Mucosa of rectum (tissue), 2 donors: ENCODE data around the gene FAR2.
"Not testable (repeated sequence)": the region's sequence is repeated elsewhere in the genome, so short reads cannot be mapped to it uniquely, and the experiment has no call there.

ENCODE experiments used
- H3K27ac ChIP-seq, 2 donors: one replicate each; pipeline ENCODE4 v1.7.0; 2013; ENCODE audit warnings: inconsistent platforms in 2 of 2, low read depth in 2 of 2, low read length in 2 of 2
- H3K27me3 ChIP-seq, 2 donors: one replicate each; pipeline ENCODE4 v1.7.0; 2013; ENCODE audit warnings: low read length in 2 of 2; ENCODE audit not compliant: control insufficient read depth in 2 of 2, insufficient read depth in 2 of 2
- H3K36me3 ChIP-seq, 2 donors: one replicate each; pipeline ENCODE4 v1.7.0; 2013; ENCODE audit warnings: low read length in 2 of 2; ENCODE audit not compliant: control insufficient read depth in 2 of 2, insufficient read depth in 2 of 2
- H3K4me1 ChIP-seq, 2 donors: one replicate each; pipeline ENCODE4 v1.7.0; 2013; ENCODE audit warnings: low read length in 2 of 2, mild to moderate bottlenecking in 1 of 2; ENCODE audit not compliant: control insufficient read depth in 2 of 2, insufficient read depth in 2 of 2
- H3K4me3 ChIP-seq, 2 donors: one replicate each; pipeline ENCODE4 v1.7.0; 2013; ENCODE audit warnings: low read length in 2 of 2
- H3K9ac ChIP-seq, 2 donors: one replicate each; pipeline ENCODE4 v1.7.0; 2013; ENCODE audit warnings: low read length in 2 of 2, low read depth in 1 of 2, mild to moderate bottlenecking in 1 of 2
- H3K9me3 ChIP-seq, 2 donors: one replicate each; pipeline ENCODE4 v1.7.0; 2013; ENCODE audit warnings: low read length in 2 of 2; ENCODE audit not compliant: control insufficient read depth in 2 of 2
- donor health status: healthy.
- donor health status: Normal muscosa, but diverticular disease.

The FAR2 gene

DNA sequence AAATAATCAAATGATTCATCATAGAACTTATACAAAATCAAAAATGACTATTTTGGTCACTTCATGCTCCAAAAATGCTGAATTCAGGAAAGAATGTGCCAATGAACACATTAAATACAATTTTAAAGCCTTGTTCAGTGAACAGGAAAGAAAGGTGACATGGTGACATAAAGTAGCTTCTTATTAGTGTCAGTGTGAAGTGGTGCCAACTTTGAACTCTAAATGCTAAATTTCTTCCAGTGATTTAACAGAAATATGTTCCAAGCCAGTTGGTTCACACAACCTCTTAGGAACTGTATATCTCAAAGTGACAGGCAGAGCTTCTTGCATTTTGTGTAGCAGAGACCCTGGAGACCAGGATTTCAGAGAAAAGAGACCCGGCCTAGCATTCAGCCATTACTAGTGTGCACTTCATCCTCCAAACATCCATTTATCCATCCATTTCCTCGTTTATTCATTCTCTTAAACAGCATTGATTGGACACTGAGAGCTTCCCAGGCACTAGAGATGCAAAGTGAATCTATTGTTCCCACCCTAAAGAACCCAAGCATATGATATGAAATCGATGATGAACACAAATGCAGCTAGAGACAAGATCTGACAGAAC, 95.2 kb downstream of the FAR2 start:
- no peaks in the 10 kb centered on the region for H3K27me3 ChIP-seq
- no peaks in the 10 kb centered on the region for H3K9me3 ChIP-seq
- H3K9ac ChIP-seq = no peak overlapping the region
- H3K36me3 ChIP-seq = no peaks in the 10 kb centered on the region
- H3K27ac ChIP-seq = no peak overlapping the region
- peaks cover 9 to 21% of the 10 kb centered on the region in 2 donors for H3K4me1 ChIP-seq
- H3K4me3 ChIP-seq = no peak overlapping the region

DNA sequence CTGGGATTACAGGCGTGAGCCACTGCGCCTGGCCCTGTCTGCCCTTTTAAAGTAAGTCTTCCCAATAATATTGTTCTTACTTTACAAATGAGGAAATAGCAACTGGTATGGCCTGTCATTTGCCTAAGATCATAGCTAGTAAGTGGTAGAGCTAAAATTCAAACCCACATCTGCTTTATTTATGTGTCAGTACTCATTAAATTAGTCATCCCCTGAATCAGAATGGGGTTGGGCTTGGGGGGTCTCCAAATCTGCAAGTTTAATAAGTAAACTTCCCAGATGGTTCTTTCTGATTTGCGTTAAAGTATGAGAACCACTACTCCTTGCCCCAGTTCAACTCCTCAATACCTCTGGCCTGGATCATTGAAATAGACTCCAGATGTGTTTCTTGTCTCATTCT, 96.2 kb downstream of the FAR2 start:
- Histone ChIP-seq H3K4me1 (peaks cover 9 to 21% of the 10 kb centered on the region in 2 donors), H3K27ac (no peak overlapping the region), H3K27me3 (no peaks in the 10 kb centered on the region), H3K9ac (no peak overlapping the region), H3K9me3 (no peaks in the 10 kb centered on the region), H3K4me3 (no peak overlapping the region), H3K36me3 (no peaks in the 10 kb centered on the region)

DNA sequence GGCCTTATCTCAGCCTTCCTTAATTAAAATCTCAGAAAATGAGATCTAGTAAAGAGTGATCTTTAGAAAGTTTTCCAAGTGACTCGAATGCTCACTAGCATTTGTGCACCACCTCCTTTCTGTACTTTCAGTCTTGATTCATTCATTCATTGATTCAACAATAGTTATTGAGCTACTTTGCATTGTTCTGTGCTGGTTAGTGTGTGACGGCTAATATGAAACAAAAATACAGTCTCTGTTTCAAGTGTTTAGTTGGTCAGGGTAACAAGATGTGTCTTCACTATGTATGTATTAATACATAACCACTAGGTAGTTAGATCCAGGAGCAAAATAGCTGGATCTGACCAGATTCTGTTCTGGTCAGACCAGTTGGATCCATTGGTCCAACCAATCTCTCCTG, 100.9 kb downstream of the FAR2 start:
- Histone ChIP-seq H3K9ac (no peak overlapping the region), H3K27me3 (no peaks in the 10 kb centered on the region), H3K36me3 (no peaks in the 10 kb centered on the region), H3K4me3 (no peak overlapping the region), H3K9me3 (no peaks in the 10 kb centered on the region), H3K27ac (no peak overlapping the region), H3K4me1 (no peaks in the 10 kb centered on the region)

DNA sequence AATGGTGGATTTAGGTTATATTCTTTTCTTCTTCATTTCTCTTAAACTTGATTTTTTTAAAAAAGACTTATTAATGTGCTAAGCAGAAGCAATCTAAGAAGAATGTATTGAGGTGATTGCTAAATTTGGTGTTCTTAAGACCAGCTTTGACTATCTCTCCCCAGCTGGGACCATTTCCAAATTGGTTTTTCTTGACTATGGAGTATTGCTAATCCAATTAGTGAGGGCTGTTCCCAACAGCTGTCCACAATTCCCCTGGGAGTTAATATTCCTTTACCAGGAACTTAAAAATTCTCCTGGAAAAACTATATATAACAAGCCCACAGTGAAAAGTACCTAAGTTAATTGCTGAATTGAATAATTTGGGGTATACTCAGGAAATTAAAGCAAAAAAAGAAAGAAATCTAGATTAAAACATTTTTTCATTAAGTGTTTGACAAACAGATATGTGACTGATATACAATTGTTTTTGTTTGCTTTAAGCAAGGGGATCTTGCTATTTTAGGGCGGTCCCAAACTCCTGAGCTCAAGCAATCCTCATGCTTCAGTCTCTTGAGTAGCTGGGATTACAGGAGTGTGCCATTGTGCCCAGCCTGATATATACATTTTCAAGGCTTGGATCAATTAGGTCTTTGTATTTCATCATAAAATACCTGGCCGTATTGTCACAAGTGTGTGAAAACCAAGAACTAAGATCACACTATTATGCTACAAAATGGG, 105.0 kb downstream of the FAR2 start:
- no peak overlapping the region for H3K4me3 ChIP-seq

DNA sequence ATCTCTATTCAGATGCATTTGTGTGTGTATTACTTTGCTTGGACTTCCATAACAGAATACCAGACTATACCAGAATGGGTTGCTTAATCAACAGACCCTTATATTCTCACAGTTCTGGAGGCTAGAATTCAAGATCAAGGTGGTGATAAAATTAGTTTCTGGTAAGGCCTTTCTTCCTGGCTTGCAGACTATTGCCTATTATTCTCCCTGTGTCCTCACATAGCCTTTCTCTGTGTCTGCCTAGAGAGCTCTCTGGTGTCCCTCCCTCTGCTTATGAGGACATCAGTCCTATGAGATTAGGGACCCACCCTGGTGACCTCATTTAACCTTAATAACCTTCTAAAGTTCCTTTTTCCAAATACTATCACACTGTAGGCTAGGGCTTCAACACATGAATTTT, 106.0 kb downstream of the FAR2 start:
- Histone ChIP-seq H3K4me1 (no peaks in the 10 kb centered on the region), H3K36me3 (peaks cover 0 to 3% of the 10 kb centered on the region in 2 donors), H3K27ac (no peak overlapping the region), H3K4me3 (no peak overlapping the region), H3K27me3 (no peaks in the 10 kb centered on the region), H3K9me3 (no peaks in the 10 kb centered on the region), H3K9ac (no peak overlapping the region)

More for the DNA sequence above, 105.0 kb downstream of the FAR2 start:
- Histone ChIP-seq H3K27ac (no peak overlapping the region), H3K9ac (no peak overlapping the region), H3K9me3 (no peaks in the 10 kb centered on the region), H3K27me3 (no peaks in the 10 kb centered on the region), H3K36me3 (no peaks in the 10 kb centered on the region), H3K4me1 (no peaks in the 10 kb centered on the region)

DNA sequence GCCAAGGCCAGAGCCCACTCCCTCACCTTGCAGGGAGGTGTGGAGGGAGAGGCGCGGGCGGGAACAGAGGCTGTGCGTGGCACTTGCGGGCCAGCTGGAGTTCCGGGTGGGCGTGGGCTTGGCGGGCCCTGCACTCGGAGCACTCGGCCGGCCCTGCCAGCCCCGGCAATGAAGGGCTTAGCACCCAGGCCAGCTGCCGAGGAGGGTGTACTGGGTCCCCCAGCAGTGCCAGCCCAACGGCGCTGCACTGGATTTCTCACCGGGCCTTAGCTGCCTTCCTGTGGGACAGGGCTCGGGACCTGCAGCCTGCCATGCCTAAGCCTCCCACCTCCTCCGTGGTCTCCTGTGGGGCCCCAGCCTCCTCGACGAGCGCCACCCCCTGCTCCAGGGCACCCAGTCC, 107.5 kb downstream of the FAR2 start:
- H3K27ac ChIP-seq = no peak overlapping the region
- H3K27me3 ChIP-seq = no peaks in the 10 kb centered on the region
- H3K4me1 ChIP-seq = no peaks in the 10 kb centered on the region
- H3K36me3 ChIP-seq = peaks cover 0 to 3% of the 10 kb centered on the region in 2 donors
- no peaks in the 10 kb centered on the region for H3K9me3 ChIP-seq
- H3K9ac ChIP-seq = no peak overlapping the region
- H3K4me3 ChIP-seq = no peak overlapping the region

DNA sequence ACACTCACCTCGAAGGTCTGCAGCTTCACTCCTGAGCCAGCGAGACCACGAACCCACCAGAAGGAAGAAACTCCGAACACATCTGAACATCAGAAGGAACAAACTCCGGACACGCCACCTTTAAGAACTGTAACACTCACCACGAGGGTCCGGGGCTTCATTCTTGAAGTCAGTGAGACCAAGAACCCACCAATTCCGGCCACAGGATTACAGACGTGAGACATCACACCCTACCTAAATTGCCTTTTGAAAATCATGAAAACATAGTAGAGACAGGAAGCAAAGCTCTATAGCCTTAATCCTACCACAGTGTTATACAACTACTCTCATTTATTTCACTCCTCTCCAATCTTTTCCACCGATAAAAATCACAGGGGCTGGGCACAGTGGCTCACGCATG, 108.6 kb downstream of the FAR2 start:
- not testable (repeated sequence) for H3K27me3 ChIP-seq, H3K4me3 ChIP-seq, H3K4me1 ChIP-seq, H3K27ac ChIP-seq, H3K9ac ChIP-seq, H3K36me3 ChIP-seq, H3K9me3 ChIP-seq

DNA sequence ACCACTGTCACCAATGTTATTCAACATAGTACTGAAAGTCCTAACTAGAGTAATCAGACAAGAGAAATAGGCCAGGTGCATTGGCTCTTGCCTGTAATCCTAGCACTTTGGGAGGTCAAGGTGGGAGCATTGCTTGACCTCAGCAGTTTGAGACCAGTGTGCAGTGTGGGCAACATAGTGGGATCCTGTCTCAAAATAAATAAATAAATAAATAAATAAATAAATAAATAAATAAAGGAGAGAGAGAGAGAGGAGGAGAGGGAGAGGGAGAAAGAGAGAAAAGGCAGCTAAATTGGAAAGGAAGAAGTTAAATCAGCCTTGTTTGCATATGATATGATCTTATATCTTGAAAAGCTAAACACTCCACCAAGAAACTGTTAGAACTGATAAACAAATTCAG, 115.3 kb downstream of the FAR2 start:
- H3K4me1 ChIP-seq = no peaks in the 10 kb centered on the region

DNA sequence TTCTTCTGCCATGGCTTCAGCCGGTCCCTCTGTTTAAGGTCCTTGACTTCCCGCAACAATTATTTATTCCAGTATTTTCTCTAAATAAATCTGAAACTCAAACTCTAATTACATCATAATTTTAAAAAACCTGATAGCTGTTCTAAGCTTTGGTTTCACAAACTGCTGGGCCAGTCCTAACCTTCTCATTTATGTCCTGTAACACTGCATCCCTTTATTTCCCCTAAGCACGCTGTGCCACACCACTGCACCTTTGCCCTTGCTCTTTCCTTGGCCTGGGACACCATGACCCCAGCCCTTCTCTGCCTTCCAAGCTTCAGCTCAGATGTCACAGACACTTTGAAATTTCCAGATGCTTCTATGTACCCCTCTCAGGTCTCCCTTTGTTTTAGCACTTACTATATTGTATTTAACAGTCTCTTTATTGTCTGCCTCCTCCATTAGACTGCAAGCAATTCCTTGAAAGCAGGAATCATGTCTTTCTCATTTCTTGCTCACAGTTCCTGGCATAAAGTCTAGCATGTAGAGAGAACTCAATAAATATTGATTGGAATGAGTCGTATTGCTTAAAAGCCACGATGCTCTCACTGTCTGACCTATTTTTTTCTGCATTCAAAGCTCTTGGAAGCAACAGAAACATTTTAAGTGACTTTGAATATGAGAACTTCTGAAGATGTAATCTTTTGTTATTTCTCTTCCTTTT, 120.8 kb downstream of the FAR2 start:
- H3K9ac ChIP-seq = no peak overlapping the region
- H3K4me1 ChIP-seq = no peaks in the 10 kb centered on the region
- H3K27me3 ChIP-seq = no peaks in the 10 kb centered on the region
- peaks cover 7 to 10% of the 10 kb centered on the region in 2 donors for H3K36me3 ChIP-seq
- no peaks in the 10 kb centered on the region for H3K9me3 ChIP-seq
- H3K4me3 ChIP-seq = no peak overlapping the region
- H3K27ac ChIP-seq = no peak overlapping the region

More for the DNA sequence above, 115.3 kb downstream of the FAR2 start:
- peaks cover 0 to 2% of the 10 kb centered on the region in 2 donors for H3K36me3 ChIP-seq
- no peak overlapping the region for H3K27ac ChIP-seq
- no peaks in the 10 kb centered on the region for H3K9me3 ChIP-seq
- H3K4me3 ChIP-seq = no peak overlapping the region
- H3K9ac ChIP-seq = no peak overlapping the region
- no peaks in the 10 kb centered on the region for H3K27me3 ChIP-seq

DNA sequence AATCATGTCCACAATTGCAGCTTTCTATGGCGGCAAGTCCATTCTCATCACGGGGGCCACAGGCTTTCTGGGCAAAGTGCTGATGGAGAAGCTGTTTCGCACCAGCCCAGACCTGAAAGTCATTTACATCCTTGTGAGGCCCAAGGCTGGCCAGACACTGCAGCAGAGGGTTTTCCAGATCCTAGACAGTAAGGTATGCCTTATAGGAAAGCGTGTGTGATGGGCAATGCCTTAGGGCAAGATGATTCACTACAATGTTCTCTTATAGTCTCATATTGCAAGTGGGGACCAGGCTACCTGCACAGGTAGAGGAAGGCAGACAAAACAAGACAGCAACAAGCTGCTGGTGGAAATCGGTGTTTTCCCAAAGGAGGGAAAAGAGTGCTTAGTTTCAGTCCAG, 121.4 kb downstream of the FAR2 start:
- Histone ChIP-seq H3K27me3 (no peaks in the 10 kb centered on the region), H3K9me3 (no peaks in the 10 kb centered on the region), H3K36me3 (peaks cover 7 to 10% of the 10 kb centered on the region in 2 donors), H3K4me3 (no peak overlapping the region), H3K27ac (no peak overlapping the region), H3K4me1 (no peaks in the 10 kb centered on the region), H3K9ac (no peak overlapping the region)
